Muscle layer of colon (tissue), 2 donors: ENCODE results near the gene PCDH20.
"Not testable (repeated sequence)": the region's sequence is repeated elsewhere in the genome, so short reads cannot be mapped to it uniquely, and the experiment has no call there.

Experiments used
- H3K27ac ChIP-seq: one replicate; pipeline ENCODE4 v1.7.0; 2013; ENCODE audit warnings: low read depth, mild to moderate bottlenecking, low read length, moderate library complexity
- H3K27me3 ChIP-seq, 2 donors: one replicate each; pipeline ENCODE4 v1.7.0; 2013; ENCODE audit warnings: low read length in 2 of 2, mild to moderate bottlenecking in 2 of 2; ENCODE audit not compliant: insufficient read depth in 2 of 2, control insufficient read depth in 1 of 2
- H3K36me3 ChIP-seq: one replicate; pipeline ENCODE4 v1.7.0; 2013; ENCODE audit warnings: mild to moderate bottlenecking, low read length; ENCODE audit not compliant: insufficient read depth
- H3K4me1 ChIP-seq: one replicate; pipeline ENCODE4 v1.7.0; 2013; ENCODE audit warnings: mild to moderate bottlenecking, low read length; ENCODE audit not compliant: insufficient read depth
- H3K4me3 ChIP-seq, 2 donors: one replicate each; pipeline ENCODE4 v1.7.0; 2013; ENCODE audit warnings: low read length in 2 of 2, low read depth in 1 of 2, mild to moderate bottlenecking in 1 of 2, moderate library complexity in 1 of 2
- H3K9ac ChIP-seq: one replicate; pipeline ENCODE4 v1.7.0; 2013; ENCODE audit warnings: low read length
- H3K9me3 ChIP-seq: one replicate; pipeline ENCODE4 v1.7.0; 2013; ENCODE audit warnings: mild to moderate bottlenecking, low read length
- donor health status: abdominal sarcoma.
- donor health status: Adenocarcinoma of cecum.

Gene PCDH20

GRCh38 chr13:61410266-61410665 lies 5.4 kb downstream of the PCDH20 start:
- H3K27me3 ChIP-seq = peaks cover 0 to 7% of the 10 kb centered on the region in 2 donors
- H3K27ac ChIP-seq = no peak overlapping the region
- H3K4me1 ChIP-seq = peaks cover 11% of the 10 kb centered on the region
- H3K9ac ChIP-seq = no peak overlapping the region
- no peaks in the 10 kb centered on the region for H3K36me3 ChIP-seq
- H3K4me3 ChIP-seq = no peak overlapping the region
- H3K9me3 ChIP-seq = no peaks in the 10 kb centered on the region

GRCh38 chr13:61408571-61408970 lies 7.1 kb downstream of the PCDH20 start:
- peaks cover 0 to 7% of the 10 kb centered on the region in 2 donors for H3K27me3 ChIP-seq
- H3K4me3 ChIP-seq = no peak overlapping the region
- peaks cover 6% of the 10 kb centered on the region for H3K4me1 ChIP-seq
- no peaks in the 10 kb centered on the region for H3K36me3 ChIP-seq
- no peak overlapping the region for H3K27ac ChIP-seq
- no peak overlapping the region for H3K9ac ChIP-seq
- H3K9me3 ChIP-seq = no peaks in the 10 kb centered on the region

- Histone ChIP-seq H3K27me3 (no peaks in the 10 kb centered on the region), H3K36me3 (no peaks in the 10 kb centered on the region), H3K9me3 (no peaks in the 10 kb centered on the region), H3K9ac (no peak overlapping the region), H3K27ac (no peak overlapping the region), H3K4me3 (no peak overlapping the region), H3K4me1 (no peaks in the 10 kb centered on the region)
Measured at GRCh38 chr13:61406275-61406674, 9.4 kb downstream of the PCDH20 start.

GRCh38 chr13:61396121-61396520 lies 19.5 kb downstream of the PCDH20 start:
- no peak overlapping the region for H3K9ac ChIP-seq
- no peaks in the 10 kb centered on the region for H3K9me3 ChIP-seq
- H3K36me3 ChIP-seq = no peaks in the 10 kb centered on the region
- no peak overlapping the region for H3K27ac ChIP-seq
- H3K4me3 ChIP-seq = no peak overlapping the region
- no peaks in the 10 kb centered on the region for H3K4me1 ChIP-seq
- no peaks in the 10 kb centered on the region for H3K27me3 ChIP-seq

GRCh38 chr13:61391426-61391825 lies 24.2 kb downstream of the PCDH20 start:
- H3K27me3 ChIP-seq = no peaks in the 10 kb centered on the region
- H3K9ac ChIP-seq = no peak overlapping the region
- no peak overlapping the region for H3K27ac ChIP-seq
- H3K4me1 ChIP-seq = no peaks in the 10 kb centered on the region
- no peaks in the 10 kb centered on the region for H3K9me3 ChIP-seq
- no peak overlapping the region for H3K4me3 ChIP-seq
- no peaks in the 10 kb centered on the region for H3K36me3 ChIP-seq

GRCh38 chr13:61387694-61388093 lies 28.0 kb downstream of the PCDH20 start:
- H3K4me1 ChIP-seq = no peaks in the 10 kb centered on the region
- no peak overlapping the region for H3K4me3 ChIP-seq
- no peaks in the 10 kb centered on the region for H3K27me3 ChIP-seq
- no peaks in the 10 kb centered on the region for H3K36me3 ChIP-seq
- no peaks in the 10 kb centered on the region for H3K9me3 ChIP-seq
- H3K27ac ChIP-seq = no peak overlapping the region
- no peak overlapping the region for H3K9ac ChIP-seq

GRCh38 chr13:61383111-61383510 lies 32.5 kb downstream of the PCDH20 start:
- no peaks in the 10 kb centered on the region for H3K9me3 ChIP-seq
- no peaks in the 10 kb centered on the region for H3K36me3 ChIP-seq
- H3K27ac ChIP-seq = no peak overlapping the region
- H3K27me3 ChIP-seq = no peaks in the 10 kb centered on the region
- no peak overlapping the region for H3K4me3 ChIP-seq
- H3K9ac ChIP-seq = no peak overlapping the region
- H3K4me1 ChIP-seq = no peaks in the 10 kb centered on the region

GRCh38 chr13:61370520-61370919 lies 45.1 kb downstream of the PCDH20 start:
- Histone ChIP-seq H3K36me3 (no peaks in the 10 kb centered on the region), H3K27ac (no peak overlapping the region), H3K9ac (no peak overlapping the region), H3K4me1 (no peaks in the 10 kb centered on the region), H3K9me3 (no peaks in the 10 kb centered on the region), H3K27me3 (no peaks in the 10 kb centered on the region), H3K4me3 (no peak overlapping the region)

- not testable (repeated sequence) for H3K4me3 ChIP-seq
Measured at GRCh38 chr13:61364690-61365089, 51.0 kb downstream of the PCDH20 start.

GRCh38 chr13:61362522-61362921 lies 53.1 kb downstream of the PCDH20 start:
- H3K36me3 ChIP-seq = no peaks in the 10 kb centered on the region
- no peaks in the 10 kb centered on the region for H3K27me3 ChIP-seq
- H3K9me3 ChIP-seq = no peaks in the 10 kb centered on the region
- H3K27ac ChIP-seq = no peak overlapping the region
- no peak overlapping the region for H3K4me3 ChIP-seq
- H3K9ac ChIP-seq = no peak overlapping the region
- no peaks in the 10 kb centered on the region for H3K4me1 ChIP-seq

More at GRCh38 chr13:61364690-61365089, 51.0 kb downstream of the PCDH20 start:
- H3K27ac ChIP-seq, H3K9ac ChIP-seq, H3K27me3 ChIP-seq, H3K9me3 ChIP-seq, H3K4me1 ChIP-seq, H3K36me3 ChIP-seq: not testable (repeated sequence)
